ENCODE data around the gene SLC1A1. TPM values are rescaled to one million over a fixed set of nuclear protein-coding genes. Genes with fewer than 3 reads are reported as not detected.

The SLC1A1 gene
- total RNA-seq, 8 experiments from 2014 or later, result 0.10 to 13.7 (median 8.2) TPM

DNA sequence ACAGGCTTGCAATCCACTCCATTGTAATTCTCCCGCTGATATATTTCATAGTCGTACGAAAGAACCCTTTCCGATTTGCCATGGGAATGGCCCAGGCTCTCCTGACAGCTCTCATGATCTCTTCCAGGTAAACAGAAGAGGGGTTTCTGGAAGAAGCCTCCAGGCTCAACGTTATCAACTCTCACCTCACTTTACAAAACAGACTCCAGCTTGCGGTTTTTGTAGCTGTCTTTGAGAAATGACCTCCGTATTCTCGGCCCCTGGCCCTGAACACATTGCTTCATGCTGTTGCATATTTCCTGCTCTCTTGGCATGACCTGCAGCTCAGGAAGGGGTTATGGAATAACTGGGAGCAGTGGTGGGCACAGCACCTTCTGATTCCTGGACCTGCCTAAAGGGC lies 85.7 kb downstream of the SLC1A1 start:
- H3K27ac ChIP-seq, result no peak overlapping the region
- WGBS, 10 experiments, result 58 to 100% (median 86%) methylated on average over 1 to 8 of the region's 8 CpGs; no CpG with 5 or more reads in 1 of the 10 experiments
- peaks cover 0 to 4% of the 10 kb centered on the region in 2 donors for H3K4me1 ChIP-seq (replicated peaks in 1 of 2)
- in situ Hi-C loops (cut with MboI; ENCODE audit: low pct_unique_long_range_greater_than_20kb in 2 of 9, low sequenced_read_pairs in 9 of 9, unreplicated experiment in 9 of 9), result loop anchor here in 1 of 9 experiments (25.0 kb wide), 1 partner anchor 189 kb away; no protein-coding TSS in a partner anchor
- ATAC-seq (replicated peaks in 6 of 8), result no peak
- H3K4me3 ChIP-seq, result no peak overlapping the region

DNA sequence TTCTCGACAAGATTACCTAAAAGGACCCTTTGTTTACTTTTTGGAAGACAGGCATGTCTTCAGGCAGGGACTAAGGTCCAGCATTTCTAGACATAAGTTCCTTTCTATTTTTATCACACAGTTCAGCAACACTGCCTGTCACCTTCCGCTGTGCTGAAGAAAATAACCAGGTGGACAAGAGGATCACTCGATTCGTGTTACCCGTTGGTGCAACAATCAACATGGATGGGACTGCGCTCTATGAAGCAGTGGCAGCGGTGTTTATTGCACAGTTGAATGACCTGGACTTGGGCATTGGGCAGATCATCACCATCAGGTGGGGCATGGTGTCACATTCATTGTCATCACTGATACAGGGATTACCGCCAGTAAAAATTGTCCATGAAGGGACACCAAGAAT lies 86.2 kb downstream of the SLC1A1 start:
- no peak for ATAC-seq (replicated peaks in 6 of 8)
- 78 to 100% (median 90%) methylated on average over 2 to 7 of the region's 8 CpGs; no CpG with 5 or more reads in 1 of the 10 experiments for WGBS, 10 experiments
- H3K27ac ChIP-seq, result no peak overlapping the region
- peaks cover 0 to 4% of the 10 kb centered on the region in 2 donors for H3K4me1 ChIP-seq (replicated peaks in 1 of 2)
- in situ Hi-C loops (cut with MboI; ENCODE audit: low pct_unique_long_range_greater_than_20kb in 2 of 9, low sequenced_read_pairs in 9 of 9, unreplicated experiment in 9 of 9), result loop anchor here in 1 of 9 experiments (25.0 kb wide), 1 partner anchor 189 kb away; no protein-coding TSS in a partner anchor
- H3K4me3 ChIP-seq, result no peak overlapping the region

DNA sequence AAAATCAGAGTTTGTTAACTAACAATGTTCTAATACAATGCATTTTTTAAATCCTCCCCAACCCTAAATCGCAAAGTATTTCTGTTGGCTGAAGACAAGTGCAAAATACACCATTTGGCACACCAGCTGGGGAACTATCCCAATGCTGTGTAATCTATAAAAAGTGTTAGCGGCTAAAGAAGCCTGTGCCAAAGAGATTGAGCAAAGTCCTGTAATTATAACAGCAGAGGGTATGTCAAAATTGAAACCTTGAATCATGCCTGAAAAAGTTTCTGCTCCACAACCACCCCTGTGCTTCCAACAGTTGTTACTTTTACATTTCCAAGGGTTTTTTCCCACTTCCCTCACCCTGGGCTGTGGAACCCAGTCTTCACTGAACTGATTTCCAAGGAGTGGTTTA lies 88.7 kb downstream of the SLC1A1 start:
- no peak overlapping the region for H3K4me3 ChIP-seq
- H3K27ac ChIP-seq, result no peak overlapping the region
- WGBS, 10 experiments, result 0 to 100% (median 91%) methylated on average over 1 to 2 of the region's 2 CpGs; no CpG with 5 or more reads in 2 of the 10 experiments
- in situ Hi-C loops (cut with MboI; ENCODE audit: low pct_unique_long_range_greater_than_20kb in 2 of 9, low sequenced_read_pairs in 9 of 9, unreplicated experiment in 9 of 9), result loop anchor here in 1 of 9 experiments (25.0 kb wide), 1 partner anchor 192 kb away; no protein-coding TSS in a partner anchor
- no peak for ATAC-seq (replicated peaks in 6 of 8)
- H3K4me1 ChIP-seq (replicated peaks in 1 of 2), result no peaks in the 10 kb centered on the region

DNA sequence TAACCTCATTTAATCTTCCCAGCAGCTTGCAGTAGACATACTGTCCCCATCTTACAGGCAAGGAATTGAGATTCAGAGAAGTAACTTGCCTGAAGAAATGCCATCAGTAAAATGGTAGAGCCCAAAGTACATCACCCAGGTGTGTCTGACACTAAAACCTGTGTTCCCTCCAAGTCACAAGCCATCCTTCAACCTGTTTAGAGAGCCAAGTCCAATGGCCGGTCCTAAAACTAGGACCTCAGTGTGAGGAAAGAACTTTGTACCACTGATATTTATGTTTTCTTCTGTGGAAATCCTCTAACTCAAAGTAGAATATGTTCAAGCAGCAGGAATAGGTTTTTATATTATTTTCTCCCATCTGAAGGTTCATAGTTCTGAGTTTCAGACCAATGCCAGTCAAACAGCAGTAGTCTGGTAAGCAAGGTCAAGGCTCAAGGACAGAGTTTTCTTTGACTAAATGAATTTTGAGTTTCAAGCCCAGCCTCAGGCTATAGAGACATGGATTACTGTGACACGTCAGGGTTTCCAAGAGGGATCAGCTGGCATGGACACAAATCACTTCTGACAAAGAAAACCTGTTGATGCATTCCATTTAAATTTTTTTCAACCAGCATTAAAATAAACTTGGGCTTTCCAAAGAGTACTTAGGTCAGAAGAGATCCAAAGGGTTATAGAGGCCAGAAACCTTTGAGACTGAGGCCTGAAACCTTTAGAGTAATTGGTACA lies 90.9 kb downstream of the SLC1A1 start:
- peak in 1 of 8 experiments; percentile 38 for ATAC-seq (replicated peaks in 6 of 8)
- H3K27ac ChIP-seq, result no peak overlapping the region

DNA sequence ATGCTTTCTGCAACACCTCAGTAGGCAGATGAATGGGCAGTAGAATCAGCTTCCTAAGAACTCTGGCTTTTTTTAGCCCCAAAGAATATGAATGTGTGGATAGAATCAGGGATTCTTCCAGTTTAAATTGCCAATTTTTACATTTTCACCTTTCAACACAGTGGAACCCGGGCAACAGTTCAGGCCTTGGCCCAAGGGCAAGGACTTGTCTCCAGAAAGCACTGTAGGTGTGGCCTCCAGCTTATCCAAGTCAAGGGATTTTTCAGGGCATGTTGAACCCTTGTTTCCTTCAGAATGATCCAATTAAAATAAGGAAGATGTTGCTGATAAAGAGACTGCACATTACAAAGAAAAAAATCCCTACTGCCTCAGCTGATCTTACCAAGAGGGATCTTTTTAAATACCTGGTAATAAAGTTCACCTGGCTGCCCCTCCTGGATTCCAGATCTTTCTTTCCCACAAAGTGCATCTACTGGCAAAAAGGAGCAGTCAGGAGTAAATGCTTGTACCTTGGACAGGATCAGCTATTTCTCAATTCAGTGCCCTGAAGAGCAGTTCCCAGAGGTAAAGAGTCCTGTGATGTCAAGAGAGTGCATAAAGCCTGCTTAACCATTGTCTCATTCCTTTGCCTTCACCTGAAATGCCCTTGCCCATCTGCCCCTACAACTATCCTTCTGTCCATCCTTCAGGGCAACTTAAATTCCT lies 91.7 kb downstream of the SLC1A1 start:
- WGBS, 10 experiments, result 17 to 86% (median 67%) methylated on average over 1 of the region's 1 CpG; no CpG with 5 or more reads in 6 of the 10 experiments
- ATAC-seq (replicated peaks in 6 of 8), result peak in 1 of 8 experiments; percentile 8
- no peaks in the 10 kb centered on the region for H3K4me1 ChIP-seq (replicated peaks in 1 of 2)
- in situ Hi-C loops (cut with MboI; ENCODE audit: low pct_unique_long_range_greater_than_20kb in 2 of 9, low sequenced_read_pairs in 9 of 9, unreplicated experiment in 9 of 9), result loop anchor here in 1 of 9 experiments (25.0 kb wide), 1 partner anchor 195 kb away; no protein-coding TSS in a partner anchor
- H3K4me3 ChIP-seq, result no peak overlapping the region
- no peak overlapping the region for H3K27ac ChIP-seq

More for the DNA sequence above, 90.9 kb downstream of the SLC1A1 start:
- Histone ChIP-seq H3K4me3 (no peak overlapping the region), H3K4me1 (replicated peaks in 1 of 2) (no peaks in the 10 kb centered on the region)
- in situ Hi-C loops (cut with MboI; ENCODE audit: low pct_unique_long_range_greater_than_20kb in 2 of 9, low sequenced_read_pairs in 9 of 9, unreplicated experiment in 9 of 9), result loop anchor here in 1 of 9 experiments (25.0 kb wide), 1 partner anchor 194 kb away; no protein-coding TSS in a partner anchor
- 10 to 100% (median 75%) methylated on average over 1 to 2 of the region's 2 CpGs; no CpG with 5 or more reads in 1 of the 10 experiments for WGBS, 10 experiments

DNA sequence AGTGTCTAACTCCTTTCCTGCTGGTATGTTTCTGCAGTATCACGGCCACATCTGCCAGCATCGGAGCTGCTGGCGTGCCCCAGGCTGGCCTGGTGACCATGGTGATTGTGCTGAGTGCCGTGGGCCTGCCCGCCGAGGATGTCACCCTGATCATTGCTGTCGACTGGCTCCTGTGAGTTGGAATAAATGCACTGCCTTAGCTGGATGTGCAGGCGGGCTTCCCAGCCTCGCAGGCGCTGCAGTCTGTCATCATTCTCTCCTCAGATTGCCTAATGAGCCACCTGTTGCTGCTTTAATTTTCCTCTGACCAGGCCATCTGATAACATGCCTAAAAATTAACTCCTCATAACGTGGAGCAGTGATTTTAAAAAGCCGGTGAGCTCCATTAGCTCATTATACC lies 92.7 kb downstream of the SLC1A1 start:
- H3K27ac ChIP-seq, result no peak overlapping the region
- WGBS, 10 experiments, result 60 to 90% (median 72%) methylated on average over 1 to 7 of the region's 12 CpGs; no CpG with 5 or more reads in 4 of the 10 experiments
- no peak overlapping the region for H3K4me3 ChIP-seq
- in situ Hi-C loops (cut with MboI; ENCODE audit: low pct_unique_long_range_greater_than_20kb in 2 of 9, low sequenced_read_pairs in 9 of 9, unreplicated experiment in 9 of 9), result loop anchor here in 1 of 9 experiments (25.0 kb wide), 1 partner anchor 196 kb away; no protein-coding TSS in a partner anchor
- no peaks in the 10 kb centered on the region for H3K4me1 ChIP-seq (replicated peaks in 1 of 2)
- peak in 5 of 8 experiments; percentile 55 to 87 (median 82) for ATAC-seq (replicated peaks in 6 of 8)

DNA sequence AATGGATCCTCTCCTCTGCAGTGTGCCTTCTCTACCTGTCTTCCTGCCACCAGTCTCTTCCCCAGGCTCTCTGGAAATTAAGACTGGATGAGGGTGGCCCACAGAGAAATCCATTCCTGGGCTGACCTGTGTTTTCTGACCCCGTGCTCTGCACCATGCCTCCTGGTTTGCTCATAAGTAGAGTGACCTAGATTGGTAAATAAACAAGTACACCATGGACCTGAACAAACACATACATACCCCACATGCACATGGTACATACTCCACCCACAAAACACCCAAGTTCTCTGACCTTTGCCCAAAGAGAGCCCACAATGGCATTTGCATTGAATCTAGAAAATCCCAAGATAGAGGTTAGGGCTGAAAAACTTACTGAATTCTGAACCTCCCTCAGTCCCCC lies 94.4 kb downstream of the SLC1A1 start:
- in situ Hi-C loops (cut with MboI; ENCODE audit: low pct_unique_long_range_greater_than_20kb in 2 of 9, low sequenced_read_pairs in 9 of 9, unreplicated experiment in 9 of 9), result loop anchor here in 1 of 9 experiments (25.0 kb wide), 1 partner anchor 197 kb away; no protein-coding TSS in a partner anchor
- 40 to 86% (median 65%) methylated on average over 1 of the region's 1 CpG; no CpG with 5 or more reads in 6 of the 10 experiments for WGBS, 10 experiments
- Histone ChIP-seq H3K4me1 (replicated peaks in 1 of 2) (no peaks in the 10 kb centered on the region), H3K27ac (no peak overlapping the region), H3K4me3 (no peak overlapping the region)
- no peak for ATAC-seq (replicated peaks in 6 of 8)

DNA sequence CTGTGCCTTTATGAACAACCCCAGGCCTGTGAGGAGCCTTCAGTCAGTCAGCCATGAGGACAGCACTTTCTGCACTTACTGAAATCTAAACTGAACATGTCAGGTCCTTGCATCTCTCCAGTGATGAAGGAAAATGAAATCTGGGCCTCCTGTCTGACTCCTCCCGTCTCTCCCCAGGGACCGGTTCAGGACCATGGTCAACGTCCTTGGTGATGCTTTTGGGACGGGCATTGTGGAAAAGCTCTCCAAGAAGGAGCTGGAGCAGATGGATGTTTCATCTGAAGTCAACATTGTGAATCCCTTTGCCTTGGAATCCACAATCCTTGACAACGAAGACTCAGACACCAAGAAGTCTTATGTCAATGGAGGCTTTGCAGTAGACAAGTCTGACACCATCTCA lies 94.9 kb downstream of the SLC1A1 start:
- Histone ChIP-seq H3K4me3 (no peak overlapping the region), H3K27ac (no peak overlapping the region), H3K4me1 (replicated peaks in 1 of 2) (no peaks in the 10 kb centered on the region)
- WGBS, 10 experiments, result 40 to 100% (median 87%) methylated on average over 1 to 5 of the region's 5 CpGs; no CpG with 5 or more reads in 4 of the 10 experiments
- ATAC-seq (replicated peaks in 6 of 8), result no peak
- in situ Hi-C loops (cut with MboI; ENCODE audit: low pct_unique_long_range_greater_than_20kb in 2 of 9, low sequenced_read_pairs in 9 of 9, unreplicated experiment in 9 of 9), result loop anchor here in 1 of 9 experiments (25.0 kb wide), 1 partner anchor 198 kb away; no protein-coding TSS in a partner anchor

DNA sequence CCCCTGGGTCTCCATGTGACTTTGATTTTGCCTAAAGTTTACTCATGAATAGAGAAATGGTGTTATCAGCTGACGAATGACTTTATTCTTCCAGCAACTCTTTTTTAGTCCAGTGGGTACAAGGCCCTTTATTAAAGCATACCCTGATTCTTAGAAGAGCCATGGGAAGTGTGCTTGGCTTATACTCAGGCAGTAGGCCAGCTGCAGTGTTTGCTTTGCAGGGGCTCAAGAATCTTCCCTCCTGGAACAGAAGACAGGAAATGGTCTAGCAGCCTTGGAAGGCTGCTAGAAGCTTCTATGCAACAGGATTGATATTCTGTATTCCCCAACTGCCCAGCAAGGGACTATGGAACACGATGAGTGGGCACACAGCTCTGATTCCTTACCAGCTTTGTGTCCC lies 98.5 kb downstream of the SLC1A1 start:
- 37 to 100% (median 92%) methylated on average over 1 to 2 of the region's 2 CpGs; no CpG with 5 or more reads in 3 of the 10 experiments for WGBS, 10 experiments
- Histone ChIP-seq H3K4me3 (no peak overlapping the region), H3K27ac (no peak overlapping the region), H3K4me1 (replicated peaks in 1 of 2) (peaks cover 8 to 9% of the 10 kb centered on the region in 2 donors)
- ATAC-seq (replicated peaks in 6 of 8), result no peak
- in situ Hi-C loops (cut with MboI; ENCODE audit: low pct_unique_long_range_greater_than_20kb in 2 of 9, low sequenced_read_pairs in 9 of 9, unreplicated experiment in 9 of 9), result loop anchor here in 1 of 9 experiments (25.0 kb wide), 1 partner anchor 201 kb away; no protein-coding TSS in a partner anchor

DNA sequence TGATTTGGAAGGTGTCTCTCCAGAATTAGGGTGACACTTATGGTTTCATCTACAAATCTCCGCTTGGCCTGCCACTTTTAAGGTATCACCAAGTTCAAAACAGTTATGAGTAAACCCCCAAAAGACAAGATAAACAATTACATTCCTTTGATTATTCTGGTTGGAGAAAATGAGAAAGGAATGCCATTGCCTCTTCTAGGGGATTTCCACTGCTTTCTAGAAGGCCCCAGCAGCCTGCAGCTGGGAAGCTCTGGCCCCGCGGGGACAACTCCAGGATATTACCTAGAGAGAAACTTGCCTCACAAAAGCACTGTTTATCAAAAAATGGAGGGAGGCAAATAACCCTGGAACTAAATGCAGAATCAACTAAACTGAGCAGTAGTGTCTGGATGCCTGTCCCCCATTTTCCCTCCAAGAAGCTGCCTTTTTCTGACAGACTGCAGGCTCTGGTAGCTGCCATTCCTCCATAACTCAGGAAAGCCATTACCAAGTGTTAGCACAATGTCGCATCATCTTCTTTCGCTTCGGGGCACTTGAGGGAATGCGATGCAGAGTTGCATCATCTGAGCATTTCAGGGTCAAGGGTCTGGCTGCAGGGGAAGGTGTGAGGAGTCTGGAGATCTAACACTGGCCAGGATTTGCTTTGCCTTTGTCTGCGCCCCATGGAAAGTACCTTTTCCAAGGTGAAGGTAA lies 100.3 kb downstream of the SLC1A1 start:
- peak in 5 of 8 experiments; percentile 27 to 84 (median 55) for ATAC-seq (replicated peaks in 6 of 8)
- H3K27ac ChIP-seq, result no peak overlapping the region
- 74 to 100% (median 88%) methylated on average over 1 to 8 of the region's 8 CpGs; no CpG with 5 or more reads in 1 of the 10 experiments for WGBS, 10 experiments
- in situ Hi-C loops (cut with MboI; ENCODE audit: low pct_unique_long_range_greater_than_20kb in 2 of 9, low sequenced_read_pairs in 9 of 9, unreplicated experiment in 9 of 9), result loop anchor here in 1 of 9 experiments (25.0 kb wide), 1 partner anchor 203 kb away; no protein-coding TSS in a partner anchor
- no peak overlapping the region for H3K4me3 ChIP-seq
- peaks cover 8 to 9% of the 10 kb centered on the region in 2 donors for H3K4me1 ChIP-seq (replicated peaks in 1 of 2)

DNA sequence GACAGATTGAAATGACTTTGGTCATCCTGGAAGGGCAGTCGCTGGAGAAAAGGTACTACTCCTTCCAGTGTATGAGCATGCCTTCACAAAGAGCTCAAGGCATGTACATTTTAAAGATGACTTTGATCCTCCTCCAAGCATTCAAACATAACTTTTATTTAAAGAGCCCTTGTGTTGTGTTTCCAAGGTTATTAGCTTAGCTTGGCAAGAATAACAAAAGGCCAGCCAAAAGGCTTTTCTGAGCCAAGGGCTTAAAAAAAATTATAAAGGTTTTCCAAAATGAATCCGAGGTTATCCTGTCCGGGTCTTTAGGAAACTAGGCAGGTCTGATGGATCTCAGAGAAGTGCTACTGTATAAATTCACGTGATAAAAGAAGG lies 100.8 kb downstream of the SLC1A1 start:
- Histone ChIP-seq H3K4me3 (no peak overlapping the region), H3K27ac (no peak overlapping the region), H3K4me1 (replicated peaks in 1 of 2) (peaks cover 8 to 9% of the 10 kb centered on the region in 2 donors)
- in situ Hi-C loops (cut with MboI; ENCODE audit: low pct_unique_long_range_greater_than_20kb in 2 of 9, low sequenced_read_pairs in 9 of 9, unreplicated experiment in 9 of 9), result loop anchor here in 1 of 9 experiments (25.0 kb wide), 1 partner anchor 204 kb away; no protein-coding TSS in a partner anchor
- 8 to 95% (median 80%) methylated on average over 1 to 4 of the region's 4 CpGs; no CpG with 5 or more reads in 1 of the 10 experiments for WGBS, 10 experiments
- ATAC-seq (replicated peaks in 6 of 8), result peak in 2 of 8 experiments; percentile 16 to 57

DNA sequence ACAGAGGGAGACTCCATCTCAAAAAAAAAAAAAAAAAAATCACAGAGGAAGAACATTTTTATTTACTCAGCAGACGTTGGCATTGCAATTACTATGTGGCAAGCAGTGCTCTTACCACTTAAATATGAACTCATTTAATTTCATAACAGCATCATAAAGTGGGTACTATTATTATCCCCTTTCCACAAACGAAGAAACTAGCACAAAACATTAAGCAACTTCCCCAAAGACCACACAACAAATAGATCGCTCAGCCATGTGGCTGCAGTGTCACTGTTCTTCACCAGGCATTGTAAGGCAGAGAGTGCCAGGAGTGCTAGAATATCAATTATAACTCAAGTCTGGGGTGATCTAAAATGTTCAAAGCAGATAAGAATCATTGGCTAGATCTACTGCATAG lies 102.0 kb downstream of the SLC1A1 start:
- ATAC-seq (replicated peaks in 6 of 8), result no peak
- no peak overlapping the region for H3K4me3 ChIP-seq
- WGBS, 10 experiments, result 0 to 90% (median 68%) methylated on average over 1 to 3 of the region's 3 CpGs; no CpG with 5 or more reads in 2 of the 10 experiments
- H3K27ac ChIP-seq, result no peak overlapping the region
- H3K4me1 ChIP-seq (replicated peaks in 1 of 2), result peaks cover 8 to 9% of the 10 kb centered on the region in 2 donors
- in situ Hi-C loops (cut with MboI; ENCODE audit: low pct_unique_long_range_greater_than_20kb in 2 of 9, low sequenced_read_pairs in 9 of 9, unreplicated experiment in 9 of 9), result loop anchor here in 1 of 9 experiments (25.0 kb wide), 1 partner anchor 205 kb away; no protein-coding TSS in a partner anchor
